ENCODE results near the gene BICDL2. TPM values are rescaled to one million over a fixed set of nuclear protein-coding genes. Genes with fewer than 3 reads are reported as not detected.

BICDL2 gene
- total RNA-seq, 1 experiment from 2014 or later, result not detected

DNA sequence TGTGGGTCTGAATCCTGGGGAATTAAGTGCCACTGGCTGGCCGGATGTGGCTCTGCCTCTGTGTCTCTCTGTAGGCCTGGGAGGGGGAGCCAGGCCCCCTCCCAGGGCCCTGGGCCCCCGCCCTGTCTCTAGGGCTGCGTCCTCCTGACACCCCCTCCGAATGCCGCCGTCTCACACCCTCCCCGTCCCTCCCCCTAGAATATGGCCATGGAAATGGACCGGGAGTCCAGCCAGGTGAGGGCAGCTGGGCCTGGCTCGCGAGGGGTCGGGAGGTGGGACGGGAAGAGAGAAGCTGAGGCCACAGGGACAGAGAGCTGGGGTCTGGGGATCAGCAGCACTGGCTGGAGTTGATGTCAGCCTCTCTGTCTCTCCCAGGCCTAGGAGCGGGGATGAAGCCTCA is 40.4 kb downstream of the BICDL2 start:
- Histone ChIP-seq H3K9me3 (ENCODE audit: low read length) (no peaks in the 10 kb centered on the region), H3K9me2 (replicated peaks; ENCODE audit: insufficient read depth, low read length) (no peaks in the 10 kb centered on the region), H3K4me1 (ENCODE audit: low read length) (no peaks in the 10 kb centered on the region), H3K36me3 (ENCODE audit: insufficient read depth, low read length) (no peaks in the 10 kb centered on the region), H2AFZ (ENCODE audit: low read length) (no peak overlapping the region), H3K27me3 (ENCODE audit: low read length) (no peaks in the 10 kb centered on the region), H4K20me1 (ENCODE audit: insufficient read depth, low read depth, low read length) (no peaks in the 10 kb centered on the region), H3K4me3 (ENCODE audit: low read length) (no peak overlapping the region), H3K4me2 (ENCODE audit: low read depth, low read length, poor library complexity, severe bottlenecking) (no peak overlapping the region), H3K79me2 (ENCODE audit: low read length) (no peaks in the 10 kb centered on the region), H3K27ac (ENCODE audit: low read length) (no peak overlapping the region), H3K9ac (ENCODE audit: low read length) (no peak overlapping the region)
- no peak for DNase-seq

DNA sequence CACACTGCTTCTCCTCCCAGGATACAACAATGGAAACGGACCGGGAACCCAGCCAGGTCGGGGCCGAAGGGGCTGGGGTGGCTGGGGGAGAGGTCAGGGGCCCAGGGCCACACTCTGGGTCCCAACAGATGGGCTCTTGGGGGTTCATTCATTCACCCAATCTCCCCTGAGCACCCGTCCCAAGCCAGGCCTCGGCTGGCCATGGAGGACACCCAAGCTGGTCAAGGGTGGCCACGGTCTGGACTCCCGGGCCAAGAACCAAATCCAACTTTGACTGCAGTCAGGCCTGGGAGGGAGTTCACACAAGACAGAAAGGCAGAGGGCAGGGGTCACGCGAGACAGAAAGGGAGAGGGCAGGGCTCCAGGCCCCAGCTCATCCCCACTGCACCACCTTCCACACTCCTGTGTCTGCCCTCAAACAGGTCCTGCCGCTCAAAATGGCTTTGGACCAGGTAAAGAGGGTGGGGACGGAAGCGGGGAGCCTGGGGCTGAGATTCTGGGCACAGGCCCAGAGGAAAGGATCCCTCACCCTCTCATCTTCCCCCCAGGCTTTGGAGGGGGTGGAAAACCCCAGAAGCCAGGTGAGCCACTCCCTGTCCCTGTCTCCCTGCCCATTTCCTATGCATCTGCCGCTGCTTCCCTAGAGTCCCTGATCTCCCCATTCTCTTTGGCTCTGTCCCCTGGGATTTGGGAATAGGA is 44.2 kb downstream of the BICDL2 start:
- H3K4me3 ChIP-seq (ENCODE audit: low read length), result no peak overlapping the region
- no peaks in the 10 kb centered on the region for H3K27me3 ChIP-seq (ENCODE audit: low read length)
- H3K4me1 ChIP-seq (ENCODE audit: low read length), result no peaks in the 10 kb centered on the region

DNA sequence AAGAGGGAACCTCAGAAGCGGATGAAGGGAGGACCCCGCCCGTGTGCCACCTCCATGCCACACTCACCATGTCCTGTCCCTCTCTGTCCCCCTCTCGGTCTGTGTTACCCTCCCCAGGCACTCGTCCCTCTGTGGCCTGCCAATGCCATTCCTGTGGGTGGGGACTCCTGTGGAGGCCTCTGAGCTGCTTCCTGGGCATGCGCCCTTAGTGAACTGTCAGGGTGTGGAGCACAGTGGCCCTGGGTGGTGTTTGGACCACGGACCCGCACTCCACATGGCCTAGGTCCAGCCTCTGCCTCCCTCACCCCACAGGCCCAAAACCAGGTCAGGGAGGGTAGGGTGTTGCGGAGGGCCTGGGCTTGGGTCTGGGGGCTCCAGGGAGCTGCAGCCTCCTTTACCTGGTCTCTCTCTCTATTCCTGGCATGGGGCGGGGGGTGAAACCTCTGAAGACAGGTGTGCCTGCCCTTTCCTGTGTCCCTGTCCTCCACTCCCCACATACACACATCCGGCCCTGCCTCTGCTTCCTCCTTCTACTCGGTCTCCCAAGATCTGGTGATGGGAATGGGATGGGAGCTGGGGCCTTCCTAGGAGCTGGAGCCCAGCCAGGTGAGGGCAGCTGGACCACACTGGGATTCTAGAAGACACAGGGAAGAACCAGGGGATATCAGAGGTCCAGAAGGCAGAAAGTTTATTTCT is 45.0 kb downstream of the BICDL2 start:
- no peak overlapping the region for H3K9ac ChIP-seq (ENCODE audit: low read length)
- no peaks in the 10 kb centered on the region for H3K79me2 ChIP-seq (ENCODE audit: low read length)
- H3K27me3 ChIP-seq (ENCODE audit: low read length), result no peaks in the 10 kb centered on the region
- no peaks in the 10 kb centered on the region for H3K9me3 ChIP-seq (ENCODE audit: low read length)
- H3K4me2 ChIP-seq (ENCODE audit: low read depth, low read length, poor library complexity, severe bottlenecking), result no peak overlapping the region
- no peak overlapping the region for H3K4me3 ChIP-seq (ENCODE audit: low read length)
- H4K20me1 ChIP-seq (ENCODE audit: insufficient read depth, low read depth, low read length), result no peaks in the 10 kb centered on the region
- no peak for DNase-seq
- H2AFZ ChIP-seq (ENCODE audit: low read length), result no peak overlapping the region
- H3K9me2 ChIP-seq (replicated peaks; ENCODE audit: insufficient read depth, low read length), result no peaks in the 10 kb centered on the region
- no peaks in the 10 kb centered on the region for H3K36me3 ChIP-seq (ENCODE audit: insufficient read depth, low read length)
- H3K27ac ChIP-seq (ENCODE audit: low read length), result no peak overlapping the region
- no peaks in the 10 kb centered on the region for H3K4me1 ChIP-seq (ENCODE audit: low read length)

More for the DNA sequence above, 44.2 kb downstream of the BICDL2 start:
- Histone ChIP-seq H3K27ac (ENCODE audit: low read length) (no peak overlapping the region), H3K36me3 (ENCODE audit: insufficient read depth, low read length) (no peaks in the 10 kb centered on the region), H3K9me3 (ENCODE audit: low read length) (no peaks in the 10 kb centered on the region), H3K9me2 (replicated peaks; ENCODE audit: insufficient read depth, low read length) (no peaks in the 10 kb centered on the region), H3K9ac (ENCODE audit: low read length) (no peak overlapping the region), H3K79me2 (ENCODE audit: low read length) (no peaks in the 10 kb centered on the region), H2AFZ (ENCODE audit: low read length) (no peak overlapping the region), H3K4me2 (ENCODE audit: low read depth, low read length, poor library complexity, severe bottlenecking) (no peak overlapping the region), H4K20me1 (ENCODE audit: insufficient read depth, low read depth, low read length) (no peaks in the 10 kb centered on the region)
- DNase-seq, result no peak

DNA sequence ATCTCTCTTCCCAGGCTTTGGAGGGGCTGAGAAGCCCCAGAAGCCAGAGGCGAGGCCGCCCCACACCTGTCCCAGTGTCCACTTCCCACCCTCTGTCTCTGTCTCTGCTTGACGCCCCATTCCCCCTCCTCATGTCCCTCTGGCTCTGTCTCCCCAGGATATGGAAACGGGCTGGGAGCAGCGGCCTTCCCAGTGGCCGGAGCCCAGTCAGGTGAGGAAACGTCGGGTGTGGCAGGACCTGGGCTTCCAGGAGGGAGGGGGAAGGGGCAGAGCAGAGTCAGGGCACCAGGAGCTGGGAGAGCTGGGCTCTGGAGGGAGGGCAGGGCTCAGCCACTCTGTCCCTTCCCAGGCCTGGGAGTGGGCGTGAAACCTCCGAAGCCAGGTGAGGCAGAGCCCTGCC is 45.9 kb downstream of the BICDL2 start:
- Histone ChIP-seq H3K9ac (ENCODE audit: low read length) (no peak overlapping the region), H3K4me3 (ENCODE audit: low read length) (no peak overlapping the region), H3K27ac (ENCODE audit: low read length) (no peak overlapping the region), H3K36me3 (ENCODE audit: insufficient read depth, low read length) (no peaks in the 10 kb centered on the region), H2AFZ (ENCODE audit: low read length) (no peak overlapping the region), H3K9me3 (ENCODE audit: low read length) (no peaks in the 10 kb centered on the region), H4K20me1 (ENCODE audit: insufficient read depth, low read depth, low read length) (no peaks in the 10 kb centered on the region), H3K79me2 (ENCODE audit: low read length) (no peaks in the 10 kb centered on the region), H3K9me2 (replicated peaks; ENCODE audit: insufficient read depth, low read length) (no peaks in the 10 kb centered on the region), H3K27me3 (ENCODE audit: low read length) (no peaks in the 10 kb centered on the region), H3K4me1 (ENCODE audit: low read length) (no peaks in the 10 kb centered on the region), H3K4me2 (ENCODE audit: low read depth, low read length, poor library complexity, severe bottlenecking) (no peak overlapping the region)
- no peak for DNase-seq

DNA sequence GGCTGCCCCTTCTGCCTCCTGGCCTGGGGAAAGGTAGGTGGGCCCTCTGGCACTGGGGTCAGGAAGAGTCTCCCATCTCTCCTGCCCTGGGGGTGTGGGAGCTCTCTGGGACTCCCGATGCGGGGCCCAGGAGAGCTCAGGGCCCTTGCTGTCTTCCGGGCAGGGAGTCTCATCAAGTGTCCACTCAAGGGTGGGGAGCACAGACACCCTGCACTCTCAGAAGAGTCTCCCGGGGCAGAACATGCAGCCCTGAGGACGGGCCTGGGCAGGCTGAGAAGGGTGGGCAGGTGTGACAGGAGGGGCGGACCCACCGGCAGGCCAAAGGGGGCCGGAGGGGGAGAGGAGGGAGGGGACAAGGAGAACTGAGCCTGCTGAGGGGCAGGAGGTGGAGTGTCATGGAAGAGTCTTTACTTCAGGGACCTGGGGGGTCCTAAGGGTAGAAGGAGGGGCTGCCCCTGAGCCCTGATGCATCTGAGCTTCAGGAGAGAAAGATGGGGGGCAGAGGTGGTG is 48.1 kb downstream of the BICDL2 start:
- no peaks in the 10 kb centered on the region for H3K9me2 ChIP-seq (replicated peaks; ENCODE audit: insufficient read depth, low read length)
- no peak overlapping the region for H3K4me3 ChIP-seq (ENCODE audit: low read length)
- H2AFZ ChIP-seq (ENCODE audit: low read length), result no peak overlapping the region
- no peaks in the 10 kb centered on the region for H3K9me3 ChIP-seq (ENCODE audit: low read length)
- peaks cover 5% of the 10 kb centered on the region for H3K4me1 ChIP-seq (ENCODE audit: low read length)
- no peaks in the 10 kb centered on the region for H3K79me2 ChIP-seq (ENCODE audit: low read length)
- H3K9ac ChIP-seq (ENCODE audit: low read length), result no peak overlapping the region
- no peaks in the 10 kb centered on the region for H3K27me3 ChIP-seq (ENCODE audit: low read length)
- no peaks in the 10 kb centered on the region for H3K36me3 ChIP-seq (ENCODE audit: insufficient read depth, low read length)
- H3K4me2 ChIP-seq (ENCODE audit: low read depth, low read length, poor library complexity, severe bottlenecking), result no peak overlapping the region
- no peaks in the 10 kb centered on the region for H4K20me1 ChIP-seq (ENCODE audit: insufficient read depth, low read depth, low read length)
- DNase-seq, result no peak
- no peak overlapping the region for H3K27ac ChIP-seq (ENCODE audit: low read length)

DNA sequence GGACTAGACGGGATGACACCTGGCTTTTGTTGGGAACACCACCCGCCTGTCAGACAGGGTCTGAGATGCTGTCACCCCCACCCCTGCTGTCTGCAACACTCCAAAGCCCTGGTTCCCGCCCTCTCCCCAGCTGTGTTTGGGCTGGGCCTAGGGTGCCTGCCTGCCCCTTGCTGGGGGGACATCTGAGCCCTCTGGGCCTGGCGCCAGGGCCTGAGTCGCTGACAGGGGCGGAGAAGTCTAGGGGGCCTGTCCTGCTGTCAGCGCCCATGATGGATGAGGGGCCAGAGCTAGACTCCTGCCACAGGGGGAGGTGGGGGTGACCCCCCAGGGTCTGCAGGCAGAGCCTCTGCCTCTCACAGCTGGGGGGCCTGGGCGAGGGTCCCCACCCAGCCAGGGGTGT is 48.9 kb downstream of the BICDL2 start:
- H3K27ac ChIP-seq (ENCODE audit: low read length), result no peak overlapping the region
- no peak overlapping the region for H3K9ac ChIP-seq (ENCODE audit: low read length)
- H3K36me3 ChIP-seq (ENCODE audit: insufficient read depth, low read length), result no peaks in the 10 kb centered on the region
- no peaks in the 10 kb centered on the region for H3K79me2 ChIP-seq (ENCODE audit: low read length)
- H3K4me3 ChIP-seq (ENCODE audit: low read length), result no peak overlapping the region
- H3K9me3 ChIP-seq (ENCODE audit: low read length), result no peaks in the 10 kb centered on the region
- no peaks in the 10 kb centered on the region for H3K27me3 ChIP-seq (ENCODE audit: low read length)
- no peak overlapping the region for H3K4me2 ChIP-seq (ENCODE audit: low read depth, low read length, poor library complexity, severe bottlenecking)
- no peaks in the 10 kb centered on the region for H3K9me2 ChIP-seq (replicated peaks; ENCODE audit: insufficient read depth, low read length)
- H2AFZ ChIP-seq (ENCODE audit: low read length), result no peak overlapping the region
- H3K4me1 ChIP-seq (ENCODE audit: low read length), result peaks cover 12% of the 10 kb centered on the region
- DNase-seq, result no peak
- no peaks in the 10 kb centered on the region for H4K20me1 ChIP-seq (ENCODE audit: insufficient read depth, low read depth, low read length)

DNA sequence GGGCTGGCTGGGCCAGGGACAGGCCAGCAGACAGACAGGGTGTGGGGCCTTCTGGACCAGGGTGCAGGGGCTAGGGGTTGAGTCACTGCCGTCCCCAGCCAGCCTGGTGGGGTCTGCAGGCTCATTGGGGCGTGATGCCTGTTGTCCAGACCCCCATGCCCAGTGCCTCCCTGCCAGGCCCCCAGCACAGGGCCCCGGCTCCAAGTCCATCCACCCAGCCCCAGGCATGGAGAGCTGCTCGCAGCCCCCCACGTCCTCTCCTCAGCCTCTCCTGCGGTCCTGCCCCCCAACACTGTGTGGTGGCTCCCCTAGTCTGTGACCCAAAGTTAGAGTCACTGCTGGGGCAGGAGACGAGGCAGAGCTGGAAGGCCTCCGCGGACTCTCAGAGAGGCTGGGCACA is 49.5 kb downstream of the BICDL2 start:
- DNase-seq, result no peak
- Histone ChIP-seq H3K4me3 (ENCODE audit: low read length) (no peak overlapping the region), H3K9ac (ENCODE audit: low read length) (no peak overlapping the region), H3K9me3 (ENCODE audit: low read length) (no peaks in the 10 kb centered on the region), H3K4me1 (ENCODE audit: low read length) (peaks cover 17% of the 10 kb centered on the region), H3K4me2 (ENCODE audit: low read depth, low read length, poor library complexity, severe bottlenecking) (no peak overlapping the region), H3K36me3 (ENCODE audit: insufficient read depth, low read length) (no peaks in the 10 kb centered on the region), H3K79me2 (ENCODE audit: low read length) (no peaks in the 10 kb centered on the region), H3K27ac (ENCODE audit: low read length) (no peak overlapping the region), H3K9me2 (replicated peaks; ENCODE audit: insufficient read depth, low read length) (no peaks in the 10 kb centered on the region), H3K27me3 (ENCODE audit: low read length) (no peaks in the 10 kb centered on the region), H2AFZ (ENCODE audit: low read length) (no peak overlapping the region), H4K20me1 (ENCODE audit: insufficient read depth, low read depth, low read length) (no peaks in the 10 kb centered on the region)

DNA sequence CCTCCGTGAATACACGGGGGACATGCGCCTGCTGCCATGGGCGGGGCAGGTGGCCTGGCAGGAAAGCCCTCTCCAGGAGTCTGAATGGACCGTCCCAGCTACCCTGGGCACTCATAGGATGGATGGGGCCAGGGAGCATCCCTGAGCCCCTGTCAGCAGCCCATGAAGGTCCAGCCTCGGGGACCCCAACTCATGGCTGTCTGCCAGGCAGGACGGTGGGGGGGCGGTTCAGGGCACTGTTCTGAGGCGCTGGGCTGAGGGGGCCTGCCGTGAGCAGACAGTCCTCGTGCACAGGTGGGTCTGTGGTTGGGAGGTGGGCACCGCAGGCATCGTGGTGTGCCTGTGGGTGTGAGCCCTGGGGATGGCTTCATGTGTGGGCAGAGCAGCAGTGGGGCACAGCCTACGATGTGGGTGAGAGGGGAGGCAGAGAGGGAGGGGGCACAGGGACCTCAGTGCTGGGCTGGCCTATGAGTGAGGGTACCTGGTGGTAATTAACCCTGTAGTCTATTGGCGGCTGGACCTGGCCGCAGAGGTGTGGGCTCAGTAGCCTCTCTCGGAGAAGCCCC is 50.0 kb downstream of the BICDL2 start:
- Histone ChIP-seq H4K20me1 (ENCODE audit: insufficient read depth, low read depth, low read length) (no peaks in the 10 kb centered on the region), H3K4me3 (ENCODE audit: low read length) (no peak overlapping the region), H2AFZ (ENCODE audit: low read length) (no peak overlapping the region), H3K27me3 (ENCODE audit: low read length) (no peaks in the 10 kb centered on the region), H3K4me1 (ENCODE audit: low read length) (peaks cover 18% of the 10 kb centered on the region), H3K9ac (ENCODE audit: low read length) (no peak overlapping the region), H3K36me3 (ENCODE audit: insufficient read depth, low read length) (no peaks in the 10 kb centered on the region), H3K4me2 (ENCODE audit: low read depth, low read length, poor library complexity, severe bottlenecking) (no peak overlapping the region), H3K9me3 (ENCODE audit: low read length) (no peaks in the 10 kb centered on the region), H3K27ac (ENCODE audit: low read length) (no peak overlapping the region), H3K9me2 (replicated peaks; ENCODE audit: insufficient read depth, low read length) (no peaks in the 10 kb centered on the region), H3K79me2 (ENCODE audit: low read length) (no peaks in the 10 kb centered on the region)
- no peak for DNase-seq

Data from Karpas-422 (cell line).